Measurements from ENCODE around the gene SCMH1.

SCMH1 gene

DNA sequence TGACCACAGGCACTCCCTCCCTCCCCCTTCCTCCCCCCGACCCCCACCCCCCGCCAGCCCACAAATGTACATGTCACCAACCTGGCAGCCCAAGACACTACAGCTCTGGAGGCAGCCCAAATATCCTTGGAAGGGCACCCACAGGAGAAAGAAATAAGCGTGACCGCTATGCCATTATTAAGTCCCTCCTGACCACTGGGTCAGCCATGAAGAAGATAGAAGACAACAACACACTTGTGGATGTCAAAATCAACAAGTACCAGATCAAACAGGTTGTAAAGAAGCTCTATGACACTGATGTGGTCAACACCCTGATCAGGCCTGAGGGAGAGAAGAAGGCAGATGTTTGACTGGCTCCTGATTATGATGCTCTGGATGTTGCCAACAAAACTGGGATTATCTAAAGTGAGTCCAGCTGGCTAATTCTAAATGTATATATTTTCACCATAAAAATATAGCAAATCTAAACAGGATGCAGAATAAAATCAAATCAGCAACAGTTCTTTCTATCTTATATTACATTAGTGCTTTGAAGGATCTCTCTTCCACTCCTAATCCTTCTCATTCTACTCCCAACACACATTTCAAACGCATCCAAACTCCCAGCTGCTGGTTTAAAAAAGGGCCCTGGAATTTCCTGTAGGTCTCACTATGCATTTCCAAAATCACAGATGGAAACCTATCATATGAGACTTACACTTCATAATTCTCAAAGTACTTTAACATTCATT lies 143.2 kb downstream of the SCMH1 start:
- H3K9me3 ChIP-seq (ENCODE audit: low read length) = no peaks in the 10 kb centered on the region
- no peaks in the 10 kb centered on the region for H3K36me3 ChIP-seq (ENCODE audit: insufficient read depth, low read length)
- no peaks in the 10 kb centered on the region for H3F3A ChIP-seq (ENCODE audit: insufficient read depth, low read length)
- no peak overlapping the region for H2AFZ ChIP-seq (ENCODE audit: low read length)
- no peaks in the 10 kb centered on the region for H3K79me2 ChIP-seq (ENCODE audit: insufficient read depth, low read length)
- no peaks in the 10 kb centered on the region for H4K20me1 ChIP-seq (ENCODE audit: insufficient read depth, low read length)
- TF ChIP-seq, protein P1, sequence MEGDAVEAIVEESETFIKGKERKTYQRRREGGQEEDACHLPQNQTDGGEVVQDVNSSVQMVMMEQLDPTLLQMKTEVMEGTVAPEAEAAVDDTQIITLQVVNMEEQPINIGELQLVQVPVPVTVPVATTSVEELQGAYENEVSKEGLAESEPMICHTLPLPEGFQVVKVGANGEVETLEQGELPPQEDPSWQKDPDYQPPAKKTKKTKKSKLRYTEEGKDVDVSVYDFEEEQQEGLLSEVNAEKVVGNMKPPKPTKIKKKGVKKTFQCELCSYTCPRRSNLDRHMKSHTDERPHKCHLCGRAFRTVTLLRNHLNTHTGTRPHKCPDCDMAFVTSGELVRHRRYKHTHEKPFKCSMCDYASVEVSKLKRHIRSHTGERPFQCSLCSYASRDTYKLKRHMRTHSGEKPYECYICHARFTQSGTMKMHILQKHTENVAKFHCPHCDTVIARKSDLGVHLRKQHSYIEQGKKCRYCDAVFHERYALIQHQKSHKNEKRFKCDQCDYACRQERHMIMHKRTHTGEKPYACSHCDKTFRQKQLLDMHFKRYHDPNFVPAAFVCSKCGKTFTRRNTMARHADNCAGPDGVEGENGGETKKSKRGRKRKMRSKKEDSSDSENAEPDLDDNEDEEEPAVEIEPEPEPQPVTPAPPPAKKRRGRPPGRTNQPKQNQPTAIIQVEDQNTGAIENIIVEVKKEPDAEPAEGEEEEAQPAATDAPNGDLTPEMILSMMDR (IDR thresholded peaks at IDR 0.05; ENCODE audit: low read length) = no peak
- TF ChIP-seq EZH2 (IDR thresholded peaks at IDR 0.05; ENCODE audit: borderline replicate concordance, low read length) = no peak
- no peak overlapping the region for H3K4me2 ChIP-seq (ENCODE audit: low read length)
- H3K9ac ChIP-seq (ENCODE audit: low read length) = no peak overlapping the region
- H3K4me1 ChIP-seq (ENCODE audit: insufficient read depth, low read length, severe bottlenecking) = no peaks in the 10 kb centered on the region
- no peak overlapping the region for H3K4me3 ChIP-seq (ENCODE audit: low read depth, low read length, poor library complexity, severe bottlenecking)
- H3K9me2 ChIP-seq (ENCODE audit: low read depth, low read length) = no peaks in the 10 kb centered on the region
- no peak overlapping the region for H3K27ac ChIP-seq (ENCODE audit: low read depth, low read length, poor library complexity, severe bottlenecking)
- H3K27me3 ChIP-seq (ENCODE audit: insufficient read depth, low read length) = no peaks in the 10 kb centered on the region

DNA sequence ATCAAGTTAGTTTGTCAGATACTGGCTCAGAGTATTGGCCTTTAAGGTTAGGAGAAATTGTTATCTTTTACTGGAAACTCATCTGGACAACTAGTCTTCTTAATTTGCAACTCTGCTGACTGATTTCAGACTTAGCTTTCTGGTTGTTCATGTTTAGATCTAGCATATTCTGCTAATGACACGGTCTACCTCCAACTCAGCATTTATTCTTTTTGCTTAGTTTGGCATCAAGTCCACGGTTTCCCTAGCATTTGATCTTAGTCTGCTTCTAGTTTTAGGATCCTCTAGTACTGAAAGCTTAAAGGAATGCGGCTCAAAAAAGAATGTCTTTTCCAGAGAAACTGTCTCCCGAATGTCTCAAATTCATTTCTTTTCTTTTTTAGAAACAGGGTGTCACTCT lies 145.0 kb downstream of the SCMH1 start:
- H3K36me3 ChIP-seq (ENCODE audit: insufficient read depth, low read length) = no peaks in the 10 kb centered on the region
- H3K27ac ChIP-seq (ENCODE audit: low read depth, low read length, poor library complexity, severe bottlenecking) = no peak overlapping the region
- H3K4me2 ChIP-seq (ENCODE audit: low read length) = no peak overlapping the region
- no peaks in the 10 kb centered on the region for H3K9me3 ChIP-seq (ENCODE audit: low read length)
- H4K20me1 ChIP-seq (ENCODE audit: insufficient read depth, low read length) = no peaks in the 10 kb centered on the region
- H3K27me3 ChIP-seq (ENCODE audit: insufficient read depth, low read length) = no peaks in the 10 kb centered on the region
- no peaks in the 10 kb centered on the region for H3K4me1 ChIP-seq (ENCODE audit: insufficient read depth, low read length, severe bottlenecking)
- no peak overlapping the region for H2AFZ ChIP-seq (ENCODE audit: low read length)
- no peak overlapping the region for H3K9ac ChIP-seq (ENCODE audit: low read length)
- H3K79me2 ChIP-seq (ENCODE audit: insufficient read depth, low read length) = no peaks in the 10 kb centered on the region
- no peak overlapping the region for H3K4me3 ChIP-seq (ENCODE audit: low read depth, low read length, poor library complexity, severe bottlenecking)
- H3F3A ChIP-seq (ENCODE audit: insufficient read depth, low read length) = no peaks in the 10 kb centered on the region
- no peaks in the 10 kb centered on the region for H3K9me2 ChIP-seq (ENCODE audit: low read depth, low read length)
- TF ChIP-seq, protein P1 (IDR thresholded peaks at IDR 0.05; ENCODE audit: low read length) = no peak
- no peak for TF ChIP-seq EZH2 (IDR thresholded peaks at IDR 0.05; ENCODE audit: borderline replicate concordance, low read length)

DNA sequence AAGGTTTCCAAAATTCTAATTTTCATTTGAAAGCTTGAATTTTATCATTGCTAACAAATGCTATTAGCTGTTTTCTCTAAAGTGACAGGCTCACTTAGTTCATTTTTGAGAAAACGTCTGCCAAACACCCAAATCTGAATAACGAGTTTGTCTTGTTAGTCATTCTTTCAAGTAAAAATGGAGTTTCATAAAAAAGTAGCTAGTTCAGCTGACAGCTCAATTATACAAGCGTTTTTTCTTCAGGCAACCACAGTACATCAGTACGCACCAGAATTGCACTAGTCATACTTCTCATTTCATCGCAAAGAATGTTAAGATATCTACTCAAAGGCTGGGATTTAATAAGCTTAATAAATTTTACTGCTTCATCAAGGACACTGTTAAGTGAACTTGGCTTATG lies 148.3 kb downstream of the SCMH1 start:
- Histone ChIP-seq H3K36me3 (ENCODE audit: insufficient read depth, low read length) (no peaks in the 10 kb centered on the region), H3K9me3 (ENCODE audit: low read length) (no peaks in the 10 kb centered on the region), H3K4me2 (ENCODE audit: low read length) (no peak overlapping the region)

More for the DNA sequence above, 148.3 kb downstream of the SCMH1 start:
- Histone ChIP-seq H3K4me1 (ENCODE audit: insufficient read depth, low read length, severe bottlenecking) (no peaks in the 10 kb centered on the region), H3K27me3 (ENCODE audit: insufficient read depth, low read length) (no peaks in the 10 kb centered on the region), H3K9ac (ENCODE audit: low read length) (no peak overlapping the region), H3K79me2 (ENCODE audit: insufficient read depth, low read length) (no peaks in the 10 kb centered on the region), H4K20me1 (ENCODE audit: insufficient read depth, low read length) (no peaks in the 10 kb centered on the region), H3K9me2 (ENCODE audit: low read depth, low read length) (no peaks in the 10 kb centered on the region), H2AFZ (ENCODE audit: low read length) (no peak overlapping the region), H3K4me3 (ENCODE audit: low read depth, low read length, poor library complexity, severe bottlenecking) (no peak overlapping the region), H3K27ac (ENCODE audit: low read depth, low read length, poor library complexity, severe bottlenecking) (no peak overlapping the region), H3F3A (ENCODE audit: insufficient read depth, low read length) (no peaks in the 10 kb centered on the region)
- TF ChIP-seq EZH2 (IDR thresholded peaks at IDR 0.05; ENCODE audit: borderline replicate concordance, low read length) = no peak
- TF ChIP-seq, protein P1 (IDR thresholded peaks at IDR 0.05; ENCODE audit: low read length) = no peak
